H1 (cell line): ENCODE results near the gene JDP2. TPM values are rescaled to one million over a fixed set of nuclear protein-coding genes. Genes with fewer than 3 reads are reported as not detected.

Source experiments
- CTCF ChIA-PET: fragments of 300-600 bp; sonication (Branson Sonifier 250); formaldehyde crosslinking; loops from one replicate; lab custom pipeline; 2021; ENCODE audit not compliant: partially characterized antibody; lab: Charles Lee
- POLR2A ChIA-PET: fragments of 300-600 bp; sonication (Branson Sonifier 250); formaldehyde crosslinking; loops from one replicate; lab custom pipeline; 2021; ENCODE audit warnings: inconsistent platforms; ENCODE audit not compliant: partially characterized antibody; lab: Charles Lee
- DNase-seq, 2 experiments: peaks; one replicate each; pipeline versions ENCODE4 v3.0.0 to v3.0.0-alpha.2; 2010 to 2022; ENCODE audit warnings: low spot score in 2 of 2, low read depth in 1 of 2, mixed read lengths in 1 of 2
- FAIRE-seq: peaks from 2 replicates; lab custom pipeline; 2011; peaks lifted over from hg19 to GRCh38; lab: Jason Lieb, UNC
- H2AFZ ChIP-seq: 2 replicates; pipeline ENCODE4 v1.8.1; 2012; ENCODE audit warnings: low read length, inconsistent platforms
- H2AK5ac ChIP-seq: 2 replicates; pipeline ENCODE4 v1.6.1; 2013; ENCODE audit warnings: low read depth, low read length
- H2BK120ac ChIP-seq: replicated peaks from 2 replicates; pipeline ENCODE3; 2013; ENCODE audit warnings: low read depth, low read length, inconsistent platforms
- H2BK12ac ChIP-seq: 2 replicates; pipeline ENCODE4 v1.6.1; 2013; ENCODE audit warnings: low read depth, low read length
- H2BK15ac ChIP-seq: 2 replicates; pipeline ENCODE4 v1.6.1; 2013; ENCODE audit warnings: low read length
- H2BK20ac ChIP-seq: 2 replicates; pipeline ENCODE4 v1.6.1; 2013; ENCODE audit warnings: low read length
- H2BK5ac ChIP-seq: 2 replicates; pipeline ENCODE4 v1.6.1; 2013; ENCODE audit warnings: low read depth, low read length
- H3K14ac ChIP-seq: 2 replicates; pipeline ENCODE4 v1.6.1; 2013; ENCODE audit warnings: inconsistent platforms; ENCODE audit not compliant: insufficient read length
- H3K18ac ChIP-seq: 2 replicates; pipeline ENCODE4 v1.6.1; 2013; ENCODE audit warnings: low read length; ENCODE audit errors: extremely low read depth
- H3K23ac ChIP-seq: 2 replicates; pipeline ENCODE4 v1.6.1; 2013; ENCODE audit warnings: inconsistent platforms; ENCODE audit not compliant: insufficient read length
- H3K23me2 ChIP-seq: 2 replicates; pipeline ENCODE4 v1.6.1; 2013; ENCODE audit warnings: low read depth, low read length
- H3K27ac ChIP-seq: 2 replicates; pipeline ENCODE4 v1.6.1; 2011; ENCODE audit warnings: low read depth, low read length, inconsistent platforms
- H3K27me3 ChIP-seq, 4 experiments: replicated peaks in 1 of 4; 1 replicate in 1 of 4; 2 replicates in 3 of 4; pipeline versions ENCODE4 v1.6.1 to v1.8.1; 2011 to 2013; ENCODE audit warnings: low read length in 3 of 4, mild to moderate bottlenecking in 3 of 4, inconsistent platforms in 2 of 4, mixed read lengths in 2 of 4, moderate library complexity in 1 of 4; ENCODE audit not compliant: control insufficient read depth in 3 of 4, insufficient read depth in 3 of 4; ENCODE audit errors: extremely low read depth in 1 of 4
- H3K36me3 ChIP-seq, 4 experiments: 2 replicates each; pipeline versions ENCODE4 v1.6.1 to v1.8.1; 2011 to 2013; ENCODE audit warnings: mild to moderate bottlenecking in 4 of 4, low read length in 3 of 4, moderate library complexity in 2 of 4, control low read depth in 1 of 4, inconsistent platforms in 1 of 4; ENCODE audit not compliant: insufficient read depth in 4 of 4, control insufficient read depth in 2 of 4
- H3K4ac ChIP-seq: replicated peaks from 2 replicates; pipeline ENCODE3; 2013; ENCODE audit warnings: low read length, low read depth, mixed read lengths, inconsistent platforms; ENCODE audit not compliant: insufficient read length
- H3K4me1 ChIP-seq, 4 experiments: replicated peaks in 1 of 4; 1 replicate in 1 of 4; 2 replicates in 3 of 4; pipeline versions ENCODE4 v1.6.1 to v1.8.1; 2011 to 2013; ENCODE audit warnings: low read length in 3 of 4, inconsistent platforms in 2 of 4, mixed read lengths in 1 of 4; ENCODE audit not compliant: insufficient read depth in 4 of 4, control insufficient read depth in 3 of 4
- H3K4me2 ChIP-seq, 2 experiments: 2 replicates each; pipeline versions ENCODE4 v1.6.1 to v1.8.1; 2011 to 2013; ENCODE audit warnings: low read depth in 2 of 2, low read length in 2 of 2, control low read depth in 1 of 2, inconsistent platforms in 1 of 2, mild to moderate bottlenecking in 1 of 2; ENCODE audit not compliant: insufficient read depth in 1 of 2
- H3K4me3 ChIP-seq, 4 experiments: fragments of 200-600, 300-600 bp in 1 of 4; sonication (generic), shearing (Covaris generic), sonication (Bioruptor Twin) in 1 of 4; 2 replicates each; pipeline versions ENCODE4 v1.5.1 to v1.8.1; 2011 to 2016; ENCODE audit warnings: low read length in 4 of 4, low read depth in 3 of 4, control low read depth in 2 of 4, inconsistent platforms in 2 of 4, mild to moderate bottlenecking in 2 of 4, mixed read lengths in 1 of 4, moderate library complexity in 1 of 4; ENCODE audit not compliant: insufficient read depth in 2 of 4; ENCODE audit errors: extremely low read depth in 1 of 4
- H3K56ac ChIP-seq: replicated peaks from 2 replicates; pipeline ENCODE3; 2013; ENCODE audit warnings: low read depth, mild to moderate bottlenecking, mixed read lengths, low read length, inconsistent platforms; ENCODE audit not compliant: insufficient read length
- H3K79me1 ChIP-seq: 2 replicates; pipeline ENCODE4 v1.6.1; 2013; ENCODE audit warnings: low read depth, low read length, control low read depth
- H3K79me2 ChIP-seq, 2 experiments: 2 replicates each; pipeline versions ENCODE4 v1.6.1 to v1.8.1; 2012 to 2013; ENCODE audit warnings: low read length in 2 of 2, mild to moderate bottlenecking in 2 of 2, inconsistent platforms in 1 of 2; ENCODE audit not compliant: insufficient read depth in 2 of 2, control insufficient read depth in 1 of 2
- H3K9ac ChIP-seq, 4 experiments: replicated peaks in 1 of 4; 1 replicate in 1 of 4; 2 replicates in 3 of 4; pipeline versions ENCODE4 v1.6.1 to v1.8.1; 2011 to 2013; ENCODE audit warnings: low read depth in 3 of 4, low read length in 3 of 4, control low read depth in 2 of 4, mild to moderate bottlenecking in 2 of 4, moderate library complexity in 2 of 4, inconsistent platforms in 1 of 4; ENCODE audit errors: extremely low read depth in 1 of 4
- H3K9me3 ChIP-seq, 2 experiments: 2 replicates each; pipeline versions ENCODE4 v1.6.1 to v1.8.1; 2012 to 2013; ENCODE audit warnings: mild to moderate bottlenecking in 2 of 2, moderate library complexity in 2 of 2, control low read depth in 1 of 2, inconsistent platforms in 1 of 2, low read depth in 1 of 2, low read length in 1 of 2, mixed read lengths in 1 of 2; ENCODE audit not compliant: insufficient read depth in 2 of 2
- H4K20me1 ChIP-seq, 2 experiments: replicated peaks in 1 of 2; 2 replicates each; pipeline versions ENCODE3 to v1.8.1; 2011 to 2013; ENCODE audit warnings: inconsistent platforms in 2 of 2, low read length in 2 of 2, mild to moderate bottlenecking in 1 of 2; ENCODE audit not compliant: insufficient read depth in 2 of 2, control insufficient read depth in 1 of 2
- H4K5ac ChIP-seq: 2 replicates; pipeline ENCODE4 v1.6.1; 2013; ENCODE audit warnings: low read length, low read depth, mixed read lengths, inconsistent platforms; ENCODE audit not compliant: insufficient read length
- H4K8ac ChIP-seq: 2 replicates; pipeline ENCODE4 v1.8.0; 2013; ENCODE audit warnings: mild to moderate bottlenecking, moderate library complexity, low read length, inconsistent platforms; ENCODE audit not compliant: insufficient read depth; ENCODE audit errors: extremely low read depth
- H4K91ac ChIP-seq: replicated peaks from 2 replicates; pipeline ENCODE3; 2013; ENCODE audit warnings: low read length, mixed read lengths, inconsistent platforms; ENCODE audit not compliant: insufficient read length
- NANOG ChIP-seq: IDR thresholded peaks from 2 replicates; pipeline ENCODE4 v1.6.1; 2011; ENCODE audit warnings: low read length, low read depth, mild to moderate bottlenecking, inconsistent platforms; ENCODE audit not compliant: insufficient read depth, poor library complexity, severe bottlenecking
- RAD21 ChIP-seq, 2 experiments: IDR thresholded peaks in 1 of 2; conservative IDR thresholded peaks in 1 of 2; 2 replicates each; pipeline ENCODE4 v1.6.1; 2011; ENCODE audit warnings: low read depth in 2 of 2, low read length in 2 of 2, improper control_type of control experiment in 1 of 2, inconsistent platforms in 1 of 2, mild to moderate bottlenecking in 1 of 2, moderate library complexity in 1 of 2
- WGBS, 2 experiments: shearing (Covaris generic) in 1 of 2; methylation state at CpG; one replicate each; pipeline versions ENCODE4 v1.1.6 to v1.1.7; 2013 to 2015; ENCODE audit warnings: low lambda C conversion rate in 2 of 2, mixed read lengths in 2 of 2, inconsistent platforms in 1 of 2, low coverage in 1 of 2, missing lambda C conversion rate in 1 of 2; ENCODE audit not compliant: insufficient replicate concordance in 2 of 2, insufficient coverage in 1 of 2, insufficient read length in 1 of 2; ENCODE audit errors: extremely low coverage in 1 of 2, missing lambda C conversion rate in 1 of 2; 5-methylcytosine and 5-hydroxymethylcytosine counted together
- polyA plus RNA-seq, 7 experiments: library from polyadenylated mRNA; depleted of rRNA in 3 of 7; stranded (reverse) in 5 of 7; unstranded in 2 of 7; fragments of >200 nt in 5 of 7; fragments of 200-250 nt in 2 of 7; gene quantifications; 1 replicate in 5 of 7; 2 replicates in 1 of 7; 4 replicates in 1 of 7; pipeline versions ENCODE4 v1.2.1 to v1.2.3, GENCODE V29; 2011 to 2013; ENCODE audit warnings: missing spikeins in 2 of 7, mixed read lengths in 2 of 7
- total RNA-seq: library from RNA; stranded (reverse); fragmentation: NEBNext Ultra II Directional; extraction: Animal tissue kit (Norgen Biotek cat#: 25700); gene quantifications from 2 replicates; pipeline ENCODE4 v1.2.1, GENCODE V29; 2021

The JDP2 gene
- total and polyA plus RNA-seq, 2 of the 8 experiments (the other 6 are each of a cell fraction or from before 2014, with no cell fraction given) = 8.9 to 27.2 TPM

- Histone ChIP-seq H3K4me3 (no peak overlapping the region), H3K9ac (no peak overlapping the region), H2BK20ac (no peak overlapping the region), H3K4ac (no peak overlapping the region), H3K9me3 (no peaks in the 10 kb centered on the region), H3K27me3 (0 out of 7 replicates have a peak, but pooled peaks cover 0 to 1% (median 0%) of the 10 kb centered on the region in 4 experiments), H3K79me1 (no peaks in the 10 kb centered on the region; the same call in 1 of the 2 replicates), H2AFZ (no peak overlapping the region), H3K36me3 (peaks cover 0 to 35% (median 6%) of the 10 kb centered on the region in 4 experiments; a peak in 6 of 8 replicates), H4K5ac (no peak overlapping the region), H3K56ac (no peak overlapping the region), H4K20me1 (no peaks in the 10 kb centered on the region), H3K4me2 (no peak overlapping the region), H3K14ac (no peak overlapping the region), H4K91ac (no peak overlapping the region), H3K18ac (no peak overlapping the region), H3K23me2 (no peaks in the 10 kb centered on the region), H2BK15ac (no peak overlapping the region), H4K8ac (no peak overlapping the region), H2BK12ac (no peak overlapping the region), H3K4me1 (peaks cover 0 to 4% (median 2%) of the 10 kb centered on the region in 4 experiments; a peak in 2 of 7 replicates), H2AK5ac (no peak overlapping the region), H2BK120ac (no peak overlapping the region), H3K79me2 (no peaks in the 10 kb centered on the region), H3K27ac (no peak overlapping the region), H3K23ac (no peak overlapping the region), H2BK5ac (no peak overlapping the region)
- POLR2A ChIA-PET = interaction anchor here (0.6 to 1.6 kb wide), 3 partner anchors 9 to 34 kb away, joined by 3 to 4 read pairs (median 3); no protein-coding TSS in a partner anchor
- 92% methylated on average over 11 of the region's 11 CpGs; no CpG with 5 or more reads in 1 of the 2 experiments for WGBS, 2 experiments
- TF ChIP-seq NANOG = no peak
- TF ChIP-seq RAD21 (IDR thresholded peaks at IDR 0.05 in 1 of 2, conservative IDR thresholded peaks at IDR 0.05 in 1 of 2; ENCODE audit: low read depth in 2 of 2, low read length in 2 of 2) = 0 out of 4 replicates have a peak, but pooled peaks of 1 of the 2 experiments have one; percentile 11
- CTCF ChIA-PET = interaction anchor here (0.8 to 2.9 kb wide), 6 partner anchors 19 to 163 kb away, joined by 3 to 13 read pairs (median 4); no protein-coding TSS in a partner anchor
- no peak for FAIRE-seq
- DNase-seq = no peak
Measured at GRCh38 chr14:75467763-75468162, 39.9 kb downstream of the JDP2 start.
